Breast epithelium (tissue), 3 donors: ENCODE data around the gene NKAP. TPM values are rescaled to one million over a fixed set of nuclear protein-coding genes. Genes with fewer than 3 reads are reported as not detected.

ENCODE experiments used
- total RNA-seq, 3 donors: library from RNA; depleted of rRNA; stranded (reverse); fragments of >200 nt; gene quantifications; one replicate each; pipeline ENCODE4 v1.1.0, GENCODE V29; 2016

NKAP gene
- total RNA-seq, 3 donors from 2014 or later, result 6.4 to 7.3 (median 6.9) TPM

Other genes starting within 250 kb of the NKAP start
- 1 to 10 TPM in 1 of 3 donors, under 1 TPM in 1, not detected in 1; 0.33 to 1.9 TPM for gene SOWAHD, start 185.2 kb downstream of the NKAP start, total RNA-seq
- 1,000 to 10,000 TPM; 7,705 to 9,033 (median 8,363) TPM for gene RPL39, start 152.1 kb downstream of the NKAP start, total RNA-seq
- 10 to 100 TPM in 1 of 3 donors, 1 to 10 TPM in 2; 7.5 to 10.8 (median 8.2) TPM for gene UPF3B, start 90.8 kb downstream of the NKAP start, total RNA-seq
- gene RNF113A, start 72.0 kb downstream of the NKAP start, total RNA-seq, result 10 to 100 TPM; 12.5 to 14.1 (median 13.5) TPM
- gene NDUFA1, start 71.9 kb downstream of the NKAP start, total RNA-seq, result 10 to 100 TPM; 45.5 to 70.8 (median 47.5) TPM
- gene AKAP14, start 47.9 kb downstream of the NKAP start, total RNA-seq, result not detected
- not detected for gene RHOXF2B, start 133.9 kb upstream of the NKAP start, total RNA-seq
- gene RHOXF1, start 172.2 kb upstream of the NKAP start, total RNA-seq, result 1 to 10 TPM in 2 of 3 donors, not detected in 1; 1.3 to 1.9 TPM
- not detected for gene RHOXF2, start 214.9 kb upstream of the NKAP start, total RNA-seq